Right lobe of liver (tissue), 6 donors: ENCODE results near the gene NPTX1. TPM values are rescaled to one million over a fixed set of nuclear protein-coding genes. Genes with fewer than 3 reads are reported as not detected.

ENCODE experiments used
- ATAC-seq, 4 donors: fragments of 200-7000 bp; cut with Tn5 transposase; one replicate each; pipeline ENCODE4 v1.9.1; 2020; ENCODE audit warnings: mild to moderate bottlenecking in 4 of 4, moderate library complexity in 4 of 4
- DNase-seq, 3 donors: peaks; one replicate each; pipeline ENCODE4 v3.0.0-alpha.2; 2020
- H3K27ac ChIP-seq, 3 donors: fragments of 200-600 bp; one replicate each; pipeline ENCODE4 v1.8.0; 2022
- H3K27me3 ChIP-seq, 2 donors: fragments of 200-600 bp; one replicate each; pipeline ENCODE4 v1.8.0; 2022
- H3K36me3 ChIP-seq, 4 donors: fragments of 200-600 bp; sonication (generic) in 1 of 4; one replicate each; pipeline versions ENCODE4 v1.5.1 to v1.8.0; 2017 to 2022; ENCODE audit warnings: control low read depth in 1 of 4
- H3K4me1 ChIP-seq, 4 donors: fragments of 200-600 bp; sonication (generic) in 1 of 4; one replicate each; pipeline versions ENCODE4 v1.5.1 to v1.8.0; 2017 to 2022; ENCODE audit warnings: control low read depth in 1 of 4
- H3K4me3 ChIP-seq, 3 donors: fragments of 200-600 bp; one replicate each; pipeline ENCODE4 v1.8.0; 2022
- H3K9me3 ChIP-seq, 4 donors: fragments of 200-600 bp; sonication (generic) in 1 of 4; one replicate each; pipeline versions ENCODE4 v1.5.1 to v1.8.0; 2017 to 2022; ENCODE audit warnings: control low read depth in 1 of 4
- CTCF ChIP-seq, 4 donors: fragments of 200-600 bp in 3 of 4; fragments of 450-650 bp in 1 of 4; IDR thresholded peaks; one replicate each; pipeline versions ENCODE4 v1.5.1 to v1.8.0; 2016 to 2022; ENCODE audit warnings: antibody characterized with exemption in 4 of 4, mild to moderate bottlenecking in 2 of 4
- POLR2A ChIP-seq: fragments of 450-650 bp; IDR thresholded peaks from one replicate; pipeline ENCODE4 v1.6.1; 2017; ENCODE audit warnings: antibody characterized with exemption, mild to moderate bottlenecking
- WGBS: methylation state at CpG from one replicate; pipeline ENCODE4 v1.1.6; 2018; ENCODE audit warnings: low coverage, low lambda C conversion rate; ENCODE audit not compliant: insufficient coverage; ENCODE audit errors: missing lambda C conversion rate; 5-methylcytosine and 5-hydroxymethylcytosine counted together
- intact Hi-C, 2 donors: fragments of 100-400 bp; cut with DNase I; formaldehyde crosslinking; loops; one replicate each; pipeline versions ENCODE4 v1.11.2 to v1.14.1; 2022
- total RNA-seq, 6 experiments: library from RNA; depleted of rRNA in 2 of 6; stranded (reverse); fragments of >200 nt in 2 of 6; fragmentation: NEBNext Ultra II Directional in 3 of 6; extraction: Animal tissue kit (Norgen Biotek cat#: 25700) in 3 of 6; gene quantifications; one replicate each; pipeline versions ENCODE4 v1.1.0 to v1.2.4, GENCODE V29; 2016 to 2023
- donor health status: DM: no; HTN: yes; CAD: no.
- donor health status: DM: no; HTN: no; CAD: no.
- donor health status: DM: no; HTN: no; CAD: no.
- donor health status: DM: no; HTN: yes; CAD: no.
- donor health status: DM: no; HTN: yes; CAD: no.

Gene NPTX1
- total RNA-seq, 6 experiments from 2014 or later = 0.06 TPM; not detected in 5

GRCh38 chr17:80491478-80492342 lies 15.3 kb upstream of the NPTX1 start:
- Histone ChIP-seq H3K4me1 (no peaks in the 10 kb centered on the region), H3K27me3 (no peaks in the 10 kb centered on the region), H3K27ac (no peak overlapping the region), H3K9me3 (no peaks in the 10 kb centered on the region), H3K4me3 (no peak overlapping the region), H3K36me3 (no peaks in the 10 kb centered on the region)
- TF ChIP-seq POLR2A = no peak
- no peak for TF ChIP-seq CTCF (IDR thresholded peaks at IDR 0.05)
- intact Hi-C loops = no loop called here
- 27% methylated on average over 20 of the region's 21 CpGs for WGBS
- DNase-seq (no peak), ATAC-seq (peak; percentile 69 to 95 (median 82))

GRCh38 chr17:80487511-80487910 lies 11.1 kb upstream of the NPTX1 start:
- DNase-seq (no peak), ATAC-seq (no peak)
- no peaks in the 10 kb centered on the region for H3K9me3 ChIP-seq
- no peaks in the 10 kb centered on the region for H3K36me3 ChIP-seq
- 50% methylated on average over 4 of the region's 7 CpGs for WGBS
- intact Hi-C loops = no loop called here
- TF ChIP-seq CTCF (IDR thresholded peaks at IDR 0.05) = no peak
- TF ChIP-seq POLR2A = no peak
- H3K4me3 ChIP-seq = no peak overlapping the region
- no peak overlapping the region for H3K27ac ChIP-seq
- H3K27me3 ChIP-seq = no peaks in the 10 kb centered on the region
- no peaks in the 10 kb centered on the region for H3K4me1 ChIP-seq

GRCh38 chr17:80486692-80487091 lies 10.3 kb upstream of the NPTX1 start:
- 36% methylated on average over 13 of the region's 17 CpGs for WGBS
- no peaks in the 10 kb centered on the region for H3K4me1 ChIP-seq
- intact Hi-C loops = no loop called here

GRCh38 chr17:80485846-80486245 lies 9.4 kb upstream of the NPTX1 start:
- intact Hi-C loops = no loop called here
- DNase-seq (no peak), ATAC-seq (no peak)
- H3K4me3 ChIP-seq = no peak overlapping the region
- WGBS = 40% methylated on average over 3 of the region's 10 CpGs
- TF ChIP-seq POLR2A = no peak
- TF ChIP-seq CTCF (IDR thresholded peaks at IDR 0.05) = no peak
- no peaks in the 10 kb centered on the region for H3K36me3 ChIP-seq
- no peaks in the 10 kb centered on the region for H3K9me3 ChIP-seq
- no peaks in the 10 kb centered on the region for H3K4me1 ChIP-seq
- H3K27me3 ChIP-seq = peaks cover 0 to 2% of the 10 kb centered on the region in 2 donors
- no peak overlapping the region for H3K27ac ChIP-seq

More at GRCh38 chr17:80486692-80487091, 10.3 kb upstream of the NPTX1 start:
- TF ChIP-seq CTCF (IDR thresholded peaks at IDR 0.05) (no peak), POLR2A (no peak)
- Histone ChIP-seq H3K27me3 (no peaks in the 10 kb centered on the region), H3K36me3 (no peaks in the 10 kb centered on the region), H3K4me3 (no peak overlapping the region), H3K27ac (no peak overlapping the region), H3K9me3 (no peaks in the 10 kb centered on the region)
- ATAC-seq (no peak), DNase-seq (no peak)
